Peyer's patch (tissue), 4 donors: ENCODE data around the gene SLC6A3.

Source experiments
- CTCF ChIP-seq, 6 experiments: fragments of 450-650 bp in 4 of 6; fragments of 200-600 bp in 2 of 6; sonication (generic) in 1 of 6; IDR thresholded peaks; one replicate each; pipeline ENCODE4 v1.5.1; 2017 to 2019; ENCODE audit warnings: antibody characterized with exemption in 6 of 6, mild to moderate bottlenecking in 3 of 6, moderate library complexity in 1 of 6
- POLR2A ChIP-seq, 2 donors: fragments of 450-650 bp; IDR thresholded peaks; one replicate each; pipeline ENCODE4 v1.5.1; 2017; ENCODE audit warnings: antibody characterized with exemption in 2 of 2, mild to moderate bottlenecking in 2 of 2, moderate library complexity in 2 of 2

GRCh38 chr5:1360861-1361260 lies 84.4 kb downstream of the SLC6A3 start:
- TF ChIP-seq CTCF (IDR thresholded peaks at IDR 0.05) (no peak), POLR2A (IDR thresholded peaks at IDR 0.05) (no peak)
